ELF-1 (cell line): Measurements from ENCODE around the gene PQBP1.

ENCODE experiments used
- DNase-seq: peaks from one replicate; pipeline ENCODE4 v3.0.0-alpha.2; 2016; ENCODE audit warnings: low read depth, low spot score

Gene PQBP1

DNA sequence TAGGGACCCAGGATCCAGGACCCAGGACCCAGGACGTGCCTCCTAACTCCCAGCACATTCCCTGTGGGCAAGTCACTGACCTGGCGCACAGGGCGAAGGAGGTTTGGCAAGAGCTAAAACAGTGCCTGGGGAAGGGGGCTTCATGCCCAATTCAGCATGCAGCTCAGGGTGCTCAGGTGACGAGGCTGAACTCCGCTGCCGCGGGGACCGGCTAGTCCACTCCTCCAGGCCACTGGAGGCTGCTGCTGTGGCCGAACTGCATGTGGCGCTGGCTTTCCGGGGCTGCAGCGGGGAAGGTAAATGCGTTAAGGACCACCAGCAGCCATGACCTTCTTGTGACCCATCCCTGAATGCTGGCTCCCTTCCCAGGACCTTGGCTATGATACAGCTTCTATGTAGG, 26.0 kb downstream of the PQBP1 start:
- no peak for DNase-seq

DNA sequence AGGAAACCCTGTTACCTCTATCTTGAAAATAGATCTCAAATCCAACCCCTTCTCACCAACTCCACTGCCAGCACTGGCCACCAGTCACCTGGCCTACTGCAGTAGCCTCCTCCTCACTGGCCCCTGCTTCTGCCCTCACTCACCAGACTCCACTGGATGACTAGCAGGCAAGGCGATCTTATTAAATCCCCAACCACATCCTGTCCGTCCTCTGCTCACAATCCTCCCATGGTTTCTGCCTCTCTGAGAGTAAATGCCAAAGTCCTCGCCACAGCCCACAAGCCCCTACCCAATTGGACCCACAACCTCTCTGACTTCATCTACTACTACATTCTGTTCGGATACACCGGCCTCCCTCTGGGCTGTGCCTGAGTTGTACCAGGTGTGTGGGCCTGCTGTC, 26.5 kb downstream of the PQBP1 start:
- DNase-seq, result no peak

DNA sequence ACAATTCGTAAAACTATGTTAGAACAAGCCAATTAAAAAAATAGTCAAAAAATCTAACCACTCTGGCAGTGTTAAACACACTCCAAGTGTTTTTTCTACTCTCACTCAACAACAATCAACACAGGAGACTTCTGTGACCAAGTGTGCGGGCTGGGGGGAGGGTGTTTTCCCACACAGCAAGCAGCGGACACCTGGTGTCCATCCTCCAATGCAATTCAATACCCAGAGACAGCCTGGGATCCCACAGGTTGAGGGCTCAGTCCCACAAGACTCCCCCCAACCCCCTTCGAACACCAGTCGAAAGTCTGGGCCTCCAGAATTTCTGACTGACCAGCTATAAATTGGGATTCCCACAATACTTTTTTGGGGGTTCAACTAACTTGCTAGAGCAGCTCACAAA, 29.4 kb downstream of the PQBP1 start:
- peak; percentile 34 for DNase-seq

DNA sequence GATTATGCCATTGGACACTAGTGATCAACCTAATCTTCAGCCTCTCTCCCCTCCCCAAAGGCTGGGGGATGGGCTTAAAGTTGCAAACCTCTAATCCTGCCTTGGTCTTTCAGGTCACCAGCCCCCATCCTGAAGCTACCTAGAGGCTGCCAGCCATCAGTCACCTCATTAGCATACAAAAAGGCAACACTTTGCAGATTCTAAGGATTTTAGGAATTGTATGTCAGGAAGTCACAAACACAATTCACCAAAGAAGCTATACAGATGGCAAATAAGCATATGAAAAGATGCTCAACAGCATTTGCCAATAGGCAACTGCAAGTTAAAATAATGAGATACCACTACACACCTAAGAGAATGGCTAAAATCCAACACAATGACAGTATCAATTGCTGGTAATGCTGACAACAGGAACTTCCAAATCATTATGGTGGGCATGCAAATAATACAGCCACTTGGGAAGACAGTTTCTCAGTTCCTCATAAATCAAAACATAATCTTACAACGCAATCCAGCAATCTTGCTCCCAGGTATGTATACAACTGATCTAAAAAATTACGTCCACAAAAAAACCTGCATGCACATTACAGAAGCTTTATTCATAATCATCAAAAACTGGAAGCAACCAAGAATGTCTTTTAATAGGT, 30.1 kb downstream of the PQBP1 start:
- DNase-seq, result peak; percentile 73

DNA sequence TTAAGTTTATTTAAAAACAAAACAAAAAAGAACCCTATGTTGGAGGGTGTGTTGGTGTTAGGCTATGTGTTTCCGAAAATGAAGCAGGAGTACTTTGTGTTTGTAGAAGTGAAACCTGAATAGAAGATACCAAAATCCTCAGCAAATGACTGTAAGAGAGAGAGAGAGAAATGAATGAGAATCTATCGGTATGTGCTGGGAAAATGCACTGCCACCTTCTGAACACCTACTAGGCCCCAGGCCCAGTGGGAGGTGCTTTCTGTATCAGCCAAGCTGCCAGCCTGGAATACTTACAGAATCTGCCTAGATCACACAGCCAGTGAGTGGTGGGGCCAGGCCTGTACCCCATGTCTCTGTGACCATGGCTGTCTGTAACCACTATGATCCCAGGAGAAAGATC, 36.0 kb downstream of the PQBP1 start:
- no peak for DNase-seq

DNA sequence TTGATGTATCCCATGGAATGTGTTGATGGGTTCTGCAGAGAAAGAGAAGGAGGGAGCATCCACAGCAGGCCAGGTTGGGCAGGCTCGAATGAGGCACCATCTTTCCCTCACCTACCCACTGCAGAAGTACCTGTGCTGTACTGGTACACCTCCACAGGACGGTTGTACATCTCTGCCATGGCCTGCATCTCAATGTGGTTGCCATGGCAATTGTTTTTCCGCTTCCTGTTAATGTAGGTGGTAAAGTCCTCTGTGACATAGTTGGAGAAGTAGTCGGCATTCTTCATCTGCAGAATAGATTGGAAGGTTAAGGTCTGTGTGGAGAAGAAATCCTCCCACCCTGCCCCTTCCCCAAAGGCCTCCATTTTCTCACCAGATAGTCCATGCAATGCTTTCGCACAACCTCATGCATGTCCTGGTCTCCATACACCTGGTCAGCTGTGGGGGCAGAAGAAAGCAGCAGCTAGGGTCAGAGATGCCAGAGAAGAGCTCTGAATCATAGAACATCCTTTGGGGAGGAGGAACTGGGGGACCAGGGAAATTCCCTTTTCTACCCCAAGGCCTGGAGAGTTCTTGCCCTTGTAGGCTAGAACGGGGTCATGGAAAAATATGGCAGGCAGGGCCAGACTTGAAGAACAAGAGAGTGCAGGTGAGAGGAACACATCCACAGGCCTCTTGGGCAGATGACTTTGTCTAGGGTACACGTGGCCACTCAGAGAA, 37.0 kb downstream of the PQBP1 start:
- DNase-seq, result no peak

DNA sequence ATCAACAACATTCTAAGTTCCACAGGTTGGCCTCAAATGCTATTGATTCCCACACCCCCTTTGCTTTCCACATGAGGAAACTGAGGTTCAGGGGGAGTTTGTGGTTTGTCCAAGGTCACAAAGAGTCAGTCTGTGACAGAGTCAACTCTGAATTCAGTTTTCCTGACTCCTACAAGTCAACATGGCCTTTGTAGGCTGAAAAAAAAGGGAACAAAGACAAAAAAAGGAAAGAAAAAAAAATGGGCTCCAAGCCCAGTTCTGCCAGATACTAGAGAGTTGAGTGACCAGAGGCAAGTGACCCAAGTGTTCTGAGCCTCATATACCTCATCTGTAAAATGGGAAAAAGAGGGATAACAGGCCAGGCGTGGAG, 37.6 kb downstream of the PQBP1 start:
- no peak for DNase-seq

DNA sequence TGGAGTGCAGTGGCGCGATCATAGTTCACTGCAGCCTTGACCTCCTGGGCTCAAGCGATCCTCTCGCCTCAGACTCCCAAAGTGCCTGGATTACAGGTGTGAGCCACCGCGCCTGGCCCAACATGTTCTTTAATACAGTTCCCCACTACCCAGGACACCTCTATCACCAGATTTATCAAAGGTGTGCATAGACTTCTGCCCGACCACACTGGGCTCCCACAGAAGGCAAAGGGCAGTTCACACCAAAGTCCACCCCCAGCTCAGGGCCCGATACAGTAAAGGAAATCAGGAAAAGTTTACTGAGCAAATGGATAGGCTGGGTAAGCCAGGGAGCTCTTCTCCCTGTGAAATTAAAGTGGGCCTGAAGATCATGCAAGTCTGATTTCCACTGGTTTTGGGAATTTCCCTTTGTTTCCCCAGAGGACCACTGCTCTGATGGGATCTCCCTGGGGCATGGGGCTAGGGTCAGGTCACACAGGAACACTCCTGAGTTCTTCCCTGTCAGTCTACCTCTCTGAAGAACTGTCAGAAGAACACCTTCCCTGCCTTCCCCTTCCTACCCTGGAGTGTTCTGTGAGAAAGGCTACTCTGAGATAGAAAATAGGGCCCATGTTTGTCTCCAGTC, 38.8 kb downstream of the PQBP1 start:
- no peak for DNase-seq

DNA sequence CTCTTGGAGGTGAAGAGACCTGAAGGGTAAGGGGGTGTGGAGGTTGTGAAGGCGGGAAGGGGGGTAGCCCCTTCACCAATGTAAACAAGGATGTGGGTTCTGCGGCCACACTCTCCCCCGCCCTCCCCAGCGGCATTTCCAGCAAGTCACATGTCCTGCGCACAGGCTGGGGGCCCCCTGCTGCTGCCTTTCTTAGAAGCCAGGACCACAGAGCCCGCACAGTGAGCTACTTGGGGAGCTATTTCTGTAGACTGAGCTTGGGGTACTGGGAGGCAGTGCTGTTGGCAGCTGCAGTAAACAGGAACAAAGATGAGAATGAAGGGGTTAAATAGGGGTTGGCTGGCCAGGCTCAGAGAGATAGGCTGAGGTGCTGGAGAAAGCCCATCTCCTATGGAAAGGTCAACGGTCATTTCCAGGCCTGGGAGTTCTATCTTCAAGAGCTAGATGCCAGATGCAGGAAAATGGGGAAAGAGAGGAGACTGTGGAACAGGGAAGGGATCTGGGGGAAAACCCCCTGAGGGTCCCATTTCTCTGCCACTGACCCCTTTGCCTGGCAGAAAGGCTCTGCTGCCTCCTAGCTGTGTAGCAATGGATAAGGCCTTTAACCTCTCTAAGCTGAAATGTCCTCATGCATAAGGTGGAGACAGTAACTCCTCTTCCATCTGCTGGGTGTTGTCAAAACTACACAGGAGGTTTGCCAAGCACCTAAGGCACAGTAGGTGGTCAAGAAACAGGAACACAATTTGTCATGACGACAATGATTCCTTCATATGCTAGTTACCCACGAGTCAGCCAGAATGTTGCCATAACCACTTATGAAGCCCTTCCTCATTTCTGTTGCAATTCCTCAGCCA, 39.6 kb downstream of the PQBP1 start:
- DNase-seq, result peak; percentile 61

DNA sequence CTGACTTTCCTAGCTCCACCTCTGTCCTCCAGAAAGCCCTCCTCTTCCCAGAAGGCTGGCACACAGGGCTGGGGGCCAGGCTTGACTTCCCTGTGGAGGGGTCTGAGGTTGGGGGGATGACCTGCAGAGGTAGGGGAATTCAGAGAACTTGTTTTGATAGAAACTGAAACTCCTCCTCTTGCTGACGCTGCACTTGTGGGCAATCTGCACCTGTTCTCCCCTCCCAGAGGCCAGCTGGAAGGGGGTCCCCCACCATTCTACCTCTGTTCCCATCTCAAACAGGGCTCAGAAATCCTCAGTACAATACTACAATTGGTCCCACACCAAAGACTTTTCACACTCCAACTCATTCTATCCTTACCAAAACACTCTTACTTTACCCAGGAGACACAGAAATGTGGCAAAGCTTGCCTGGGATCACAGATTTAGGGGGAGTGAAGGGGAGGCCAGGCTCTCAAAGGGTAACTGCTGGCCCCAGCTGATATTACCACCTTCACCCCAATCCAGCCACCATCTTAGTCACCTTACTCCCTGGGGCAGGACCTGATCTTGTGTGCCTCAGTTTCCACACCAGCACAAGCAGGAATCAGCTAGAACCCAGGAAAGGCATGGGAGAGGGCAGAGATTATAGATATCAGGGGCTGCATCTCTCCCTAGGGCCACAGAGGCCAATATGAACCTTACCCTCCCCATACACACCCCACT, 41.1 kb downstream of the PQBP1 start:
- no peak for DNase-seq

DNA sequence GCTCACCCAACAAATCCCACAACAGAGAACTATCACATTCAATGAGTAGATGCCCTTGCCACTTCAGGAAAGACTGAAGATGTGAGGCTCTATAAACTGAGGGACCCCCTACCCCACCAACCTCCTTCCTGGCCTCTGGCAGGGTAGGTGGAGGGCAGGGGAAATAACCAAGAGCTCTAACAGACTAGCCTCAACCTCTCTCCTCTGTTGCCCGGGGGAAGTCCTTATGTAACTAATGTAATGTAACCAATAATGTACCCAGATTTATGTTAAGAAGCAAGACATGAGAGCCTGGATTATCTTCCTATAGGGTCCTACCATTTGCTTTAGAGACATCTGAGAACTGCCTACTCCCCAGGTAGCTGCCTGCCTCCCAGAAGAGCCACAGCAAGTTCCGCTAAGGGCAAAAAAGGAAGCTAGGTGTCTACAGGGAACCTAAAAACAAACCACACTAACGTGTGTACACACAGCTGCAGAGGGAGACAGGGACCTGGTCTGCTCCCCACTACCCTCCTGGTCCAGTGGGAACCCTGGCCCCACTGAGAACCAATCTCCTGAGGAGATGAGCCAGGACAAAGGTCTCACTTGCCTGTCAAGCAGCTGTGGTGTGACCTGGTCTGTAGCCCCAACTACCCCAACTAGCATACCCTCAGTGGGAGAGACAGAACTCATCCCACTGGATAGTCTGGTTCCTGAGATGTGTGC, 41.9 kb downstream of the PQBP1 start:
- no peak for DNase-seq

DNA sequence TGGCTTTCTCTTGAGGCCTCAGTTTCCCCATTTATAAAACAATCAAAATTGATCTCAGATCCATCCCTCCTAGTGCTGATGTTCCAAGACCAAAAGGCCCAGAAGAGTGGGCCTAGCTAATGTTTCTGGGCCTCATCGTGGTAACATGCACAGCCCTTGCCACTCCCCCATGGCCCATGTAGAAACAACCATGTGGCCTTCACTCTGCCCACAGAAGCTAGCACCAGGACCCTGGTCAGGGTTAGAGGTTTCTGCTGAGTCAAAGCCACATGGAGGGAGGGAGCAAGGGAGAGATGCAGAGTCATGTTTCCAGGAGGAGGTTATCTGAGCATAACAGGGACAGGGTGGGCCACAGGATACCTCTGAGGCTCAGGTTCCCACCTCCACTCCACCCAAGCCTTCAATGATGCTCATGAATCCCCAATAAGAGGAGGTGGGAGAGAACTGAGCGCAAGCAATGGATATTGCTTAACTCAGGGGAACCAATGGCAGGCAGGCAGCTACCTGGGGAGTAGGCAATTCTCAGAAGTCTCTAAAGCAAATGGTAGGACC, 42.8 kb downstream of the PQBP1 start:
- no peak for DNase-seq

DNA sequence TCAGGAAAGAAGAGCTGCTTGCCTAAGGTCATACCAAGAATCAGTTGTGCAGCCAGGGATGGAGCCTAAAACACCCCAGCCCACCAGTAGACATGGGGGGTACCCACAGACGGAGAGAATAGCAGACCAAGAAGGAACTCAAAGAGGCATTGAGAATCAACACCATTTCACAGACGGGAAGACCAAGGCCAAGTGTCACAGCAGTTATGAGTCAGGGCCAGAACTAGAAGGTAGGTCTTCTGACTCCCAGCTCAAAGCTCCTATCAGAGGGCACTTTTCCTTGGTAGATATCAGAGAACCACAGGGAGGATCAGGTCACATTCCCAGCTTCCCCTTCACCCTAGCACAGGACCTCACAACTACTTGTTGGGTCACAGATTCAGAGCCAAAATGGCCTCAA, 45.2 kb downstream of the PQBP1 start:
- DNase-seq, result no peak

DNA sequence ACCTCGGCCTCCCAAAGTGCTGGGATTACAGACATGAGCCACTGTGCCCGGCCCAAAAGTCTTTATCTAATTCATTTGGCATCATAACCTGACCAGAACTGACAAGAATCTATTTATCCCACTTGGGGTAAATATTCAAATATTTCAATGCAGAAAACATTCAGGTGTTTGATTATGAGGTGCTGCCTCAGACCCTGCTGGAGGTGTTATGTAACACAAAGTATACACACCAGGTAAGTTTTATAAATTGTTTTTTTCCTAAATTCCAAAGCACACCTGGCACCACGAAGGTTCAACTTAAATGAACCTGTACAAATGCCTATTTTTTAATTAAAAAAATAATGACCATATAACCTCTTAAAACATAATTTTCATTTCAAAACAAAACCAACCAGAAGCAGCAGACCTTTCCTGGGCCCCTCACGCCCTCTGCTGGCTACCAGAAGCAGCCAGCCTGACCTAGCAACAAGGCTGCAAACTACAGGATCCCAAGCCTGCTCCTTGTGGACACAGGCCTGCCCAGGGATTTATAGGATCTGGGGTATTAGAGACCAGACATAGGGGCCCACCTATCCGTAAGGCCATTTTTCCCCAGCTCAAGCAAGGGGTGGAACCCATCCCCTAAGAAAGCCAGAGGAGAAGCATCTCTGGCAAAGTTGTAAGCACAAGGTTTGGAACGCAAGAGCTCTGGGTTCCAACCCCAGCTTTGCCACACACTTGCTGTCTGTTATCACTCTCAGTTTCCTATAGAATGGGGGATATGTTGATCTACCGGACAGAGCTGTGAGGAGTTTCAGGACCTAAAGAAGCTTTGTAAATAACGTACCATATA, 48.0 kb downstream of the PQBP1 start:
- peak; percentile 75 for DNase-seq

DNA sequence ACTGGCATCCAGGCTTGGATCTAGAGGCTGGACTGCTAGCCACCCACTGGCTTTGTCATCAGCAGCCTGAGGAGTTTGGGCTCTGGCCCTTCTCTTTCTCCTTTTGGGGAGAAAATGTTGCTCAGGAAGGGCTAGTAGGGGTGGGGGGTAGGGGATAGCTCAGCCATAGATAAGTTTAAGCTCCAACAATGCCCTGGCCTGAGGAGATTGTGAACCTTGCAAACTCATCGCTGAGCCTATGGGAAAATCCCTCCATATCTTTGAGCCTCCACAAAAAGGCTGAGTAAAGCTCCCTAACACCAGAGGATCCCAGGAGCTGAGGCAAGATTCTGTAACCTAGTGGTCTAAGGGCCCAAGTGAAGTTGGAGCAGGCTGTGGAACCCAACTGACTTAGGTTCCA, 50.9 kb downstream of the PQBP1 start:
- DNase-seq, result no peak
